Neural cell (in vitro differentiated cells): ENCODE measurements around the gene ZNF536. TPM values are rescaled to one million over a fixed set of nuclear protein-coding genes. Genes with fewer than 3 reads are reported as not detected.

ENCODE experiments used
- H2AFZ ChIP-seq: fragments of 200-600, 300-800 bp; sonication (generic), shearing (Covaris generic); 2 replicates; pipeline ENCODE4 v1.6.0; 2014; ENCODE audit warnings: low read depth, mild to moderate bottlenecking, antibody characterized with exemption, low read length, moderate library complexity
- H3F3A ChIP-seq: fragments of 200-600 bp; shearing (Covaris generic); 2 replicates; pipeline ENCODE4 v1.6.1; 2016; ENCODE audit warnings: mild to moderate bottlenecking, moderate library complexity, mixed read lengths, antibody characterized with exemption, low read length; ENCODE audit not compliant: insufficient read depth, poor library complexity, severe bottlenecking
- H3K27ac ChIP-seq: fragments of 200-600, 300-800 bp; sonication (generic), shearing (Covaris generic); 2 replicates; pipeline ENCODE4 v1.5.1; 2014; ENCODE audit warnings: mild to moderate bottlenecking, low read length, moderate library complexity
- H3K27me3 ChIP-seq: fragments of 300-800, 200-600 bp; sonication (generic), shearing (Covaris generic); 2 replicates; pipeline ENCODE4 v1.6.0; 2014; ENCODE audit warnings: mild to moderate bottlenecking, low read depth, low read length, moderate library complexity; ENCODE audit not compliant: insufficient read depth
- H3K36me3 ChIP-seq: fragments of 300-800, 200-600 bp; sonication (generic), shearing (Covaris generic); 2 replicates; pipeline ENCODE4 v1.5.1; 2014; ENCODE audit warnings: mild to moderate bottlenecking, antibody characterized with exemption, low read length, moderate library complexity; ENCODE audit not compliant: insufficient read depth
- H3K4me2 ChIP-seq: fragments of 300-800, 200-600 bp; sonication (generic), shearing (Covaris generic); 2 replicates; pipeline ENCODE4 v1.6.0; 2014; ENCODE audit warnings: mild to moderate bottlenecking, low read length
- H3K4me3 ChIP-seq: fragments of 300-800, 200-600 bp; sonication (generic), shearing (Covaris generic); 2 replicates; pipeline ENCODE4 v1.5.1; 2014; ENCODE audit warnings: mild to moderate bottlenecking, low read length, moderate library complexity
- H3K79me2 ChIP-seq: fragments of 200-600 bp; shearing (Covaris generic); replicated peaks from 2 replicates; pipeline ENCODE4 v1.6.0; 2014; ENCODE audit warnings: mild to moderate bottlenecking, low read length, moderate library complexity; ENCODE audit not compliant: insufficient read depth
- H3K9ac ChIP-seq: fragments of 300-800, 200-600 bp; sonication (generic), shearing (Covaris generic); 2 replicates; pipeline ENCODE4 v1.6.1; 2016; ENCODE audit warnings: mild to moderate bottlenecking, low read length, mixed read lengths
- H3K9me2 ChIP-seq: fragments of 200-600 bp; shearing (Covaris generic); 2 replicates; pipeline ENCODE4 v1.6.1; 2016; ENCODE audit warnings: mild to moderate bottlenecking, low read length, mixed read lengths; ENCODE audit not compliant: insufficient read depth
- H3K9me3 ChIP-seq: fragments of 200-600, 300-800 bp; sonication (generic), shearing (Covaris generic); 2 replicates; pipeline ENCODE4 v1.6.1; 2016; ENCODE audit warnings: mild to moderate bottlenecking, mixed run types, low read length, moderate library complexity, mixed read lengths
- H4K20me1 ChIP-seq: fragments of 200-600 bp; shearing (Covaris generic); 2 replicates; pipeline ENCODE4 v1.6.1; 2016; ENCODE audit warnings: mild to moderate bottlenecking, mixed run types; ENCODE audit not compliant: insufficient read depth
- EP300 ChIP-seq: fragments of 450-650 bp; conservative IDR thresholded peaks from 2 replicates; pipeline ENCODE4 v1.6.1; 2014; ENCODE audit warnings: antibody characterized with exemption, mild to moderate bottlenecking, moderate library complexity; ENCODE audit not compliant: poor library complexity, severe bottlenecking
- EZH2 ChIP-seq: fragments of 200-600, 300-800 bp; shearing (Covaris generic), sonication (generic); IDR thresholded peaks from 2 replicates; pipeline ENCODE4 v1.6.1; 2014; ENCODE audit warnings: antibody characterized with exemption, low read length, borderline replicate concordance, mild to moderate bottlenecking; ENCODE audit not compliant: insufficient read depth, poor library complexity, severe bottlenecking
- MXI1 ChIP-seq: fragments of 450-650 bp; conservative IDR thresholded peaks from 2 replicates; pipeline ENCODE4 v1.6.1; 2014; ENCODE audit warnings: antibody characterized with exemption, mild to moderate bottlenecking; ENCODE audit not compliant: poor library complexity, severe bottlenecking
- POLR2AphosphoS5 ChIP-seq: IDR thresholded peaks from 2 replicates; pipeline ENCODE4 v1.6.1; 2012
- RAD21 ChIP-seq: fragments of 450-650 bp; conservative IDR thresholded peaks from 2 replicates; pipeline ENCODE4 v1.6.1; 2014; ENCODE audit warnings: antibody characterized with exemption, mild to moderate bottlenecking, moderate library complexity
- SMC3 ChIP-seq: fragments of 450-650 bp; conservative IDR thresholded peaks from 2 replicates; pipeline ENCODE4 v1.6.1; 2014; ENCODE audit warnings: antibody characterized with exemption, mild to moderate bottlenecking, moderate library complexity; ENCODE audit not compliant: poor library complexity
- TAF1 ChIP-seq: IDR thresholded peaks from 2 replicates; pipeline ENCODE4 v1.6.1; 2012; ENCODE audit warnings: low read depth
- polyA plus RNA-seq: library from polyadenylated mRNA; depleted of rRNA; stranded (reverse); fragments of >200 nt; gene quantifications from 2 replicates; pipeline ENCODE4 v1.2.3, GENCODE V29; 2014
- TF ChIP-seq, protein P1 (sequence below): IDR thresholded peaks from 2 replicates; pipeline ENCODE4 v1.6.1; 2012; ENCODE audit warnings: borderline replicate concordance
- TF ChIP-seq, protein P2 (sequence below): fragments of 450-650 bp; IDR thresholded peaks from 2 replicates; pipeline ENCODE4 v1.5.1; 2014; ENCODE audit warnings: antibody characterized with exemption, mild to moderate bottlenecking, moderate library complexity; ENCODE audit not compliant: poor library complexity, severe bottlenecking

ZNF536 gene
- polyA plus RNA-seq, 1 donor from 2014 or later, result 13.9 TPM

DNA sequence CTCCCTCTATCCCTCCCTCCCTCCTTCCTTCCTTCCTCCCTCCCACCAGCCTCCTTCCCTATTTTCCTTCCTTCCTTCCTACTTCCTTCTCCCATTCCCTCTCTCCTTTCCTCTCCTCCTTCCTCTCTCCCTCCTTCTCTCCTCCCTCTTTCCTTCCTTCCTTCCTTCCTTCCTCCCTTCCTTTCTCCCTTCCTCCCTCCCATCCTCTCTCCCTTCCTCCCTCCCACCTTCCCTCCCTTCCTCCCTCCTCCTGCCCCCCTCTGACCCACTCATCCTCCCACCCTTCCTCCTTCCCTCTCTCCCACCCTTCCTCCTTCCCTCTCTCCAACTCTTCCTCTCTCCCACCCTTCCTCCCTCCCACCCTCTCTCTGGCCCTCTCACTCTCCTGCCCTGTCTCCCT, 132.1 kb downstream of the ZNF536 start:
- H3F3A ChIP-seq, result no peaks in the 10 kb centered on the region

DNA sequence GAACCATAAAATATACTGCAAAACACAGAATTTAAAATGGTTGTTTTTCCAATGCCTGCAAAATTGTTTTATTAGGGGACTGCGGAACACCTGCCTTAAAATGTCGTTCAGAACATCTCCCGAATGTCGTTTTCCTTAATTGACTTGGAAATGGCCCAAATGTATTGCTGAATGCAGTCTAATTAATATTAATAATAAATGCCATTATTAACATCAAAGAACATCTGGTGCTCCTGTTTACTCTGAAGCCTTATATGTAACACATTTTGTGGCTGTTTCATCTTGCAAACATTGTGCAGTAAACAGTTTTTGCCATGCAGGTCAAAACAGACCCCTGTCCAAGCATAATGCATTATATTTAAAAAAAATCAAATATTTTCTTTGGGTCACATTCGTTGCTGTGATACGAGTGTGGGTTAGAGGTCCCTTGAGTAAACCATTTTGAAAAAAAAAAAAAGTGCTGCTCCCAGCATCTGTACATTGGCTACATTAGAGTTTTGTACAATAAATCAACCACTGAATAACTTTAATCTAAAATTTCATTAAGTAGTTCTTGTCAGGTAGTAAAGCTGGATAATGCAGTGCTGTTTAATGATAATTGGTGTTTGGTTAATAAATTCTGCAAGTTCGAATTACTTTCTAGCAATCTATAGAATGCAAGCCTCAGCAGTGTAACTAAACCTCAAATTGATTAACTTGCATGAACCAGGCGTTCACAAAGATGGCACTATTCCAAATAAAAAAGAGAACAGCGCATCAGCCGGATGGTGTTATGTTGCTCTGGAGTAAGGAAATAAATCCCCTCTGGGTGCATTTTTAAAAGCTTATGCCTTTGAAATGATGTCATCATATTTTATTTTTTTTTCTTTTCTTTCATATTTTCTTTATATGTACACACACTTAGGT, 140.2 kb downstream of the ZNF536 start:
- Histone ChIP-seq H3K9me3 (no peaks in the 10 kb centered on the region), H3K27ac (no peak overlapping the region), H4K20me1 (no peaks in the 10 kb centered on the region), H3K27me3 (no peaks in the 10 kb centered on the region), H3K4me3 (no peak overlapping the region), H3K9me2 (no peaks in the 10 kb centered on the region), H3K4me2 (no peak overlapping the region), H3K36me3 (no peaks in the 10 kb centered on the region), H3K79me2 (no peaks in the 10 kb centered on the region), H3K9ac (no peak overlapping the region), H2AFZ (no peak overlapping the region), H3F3A (no peaks in the 10 kb centered on the region)
- TF ChIP-seq, protein P1, sequence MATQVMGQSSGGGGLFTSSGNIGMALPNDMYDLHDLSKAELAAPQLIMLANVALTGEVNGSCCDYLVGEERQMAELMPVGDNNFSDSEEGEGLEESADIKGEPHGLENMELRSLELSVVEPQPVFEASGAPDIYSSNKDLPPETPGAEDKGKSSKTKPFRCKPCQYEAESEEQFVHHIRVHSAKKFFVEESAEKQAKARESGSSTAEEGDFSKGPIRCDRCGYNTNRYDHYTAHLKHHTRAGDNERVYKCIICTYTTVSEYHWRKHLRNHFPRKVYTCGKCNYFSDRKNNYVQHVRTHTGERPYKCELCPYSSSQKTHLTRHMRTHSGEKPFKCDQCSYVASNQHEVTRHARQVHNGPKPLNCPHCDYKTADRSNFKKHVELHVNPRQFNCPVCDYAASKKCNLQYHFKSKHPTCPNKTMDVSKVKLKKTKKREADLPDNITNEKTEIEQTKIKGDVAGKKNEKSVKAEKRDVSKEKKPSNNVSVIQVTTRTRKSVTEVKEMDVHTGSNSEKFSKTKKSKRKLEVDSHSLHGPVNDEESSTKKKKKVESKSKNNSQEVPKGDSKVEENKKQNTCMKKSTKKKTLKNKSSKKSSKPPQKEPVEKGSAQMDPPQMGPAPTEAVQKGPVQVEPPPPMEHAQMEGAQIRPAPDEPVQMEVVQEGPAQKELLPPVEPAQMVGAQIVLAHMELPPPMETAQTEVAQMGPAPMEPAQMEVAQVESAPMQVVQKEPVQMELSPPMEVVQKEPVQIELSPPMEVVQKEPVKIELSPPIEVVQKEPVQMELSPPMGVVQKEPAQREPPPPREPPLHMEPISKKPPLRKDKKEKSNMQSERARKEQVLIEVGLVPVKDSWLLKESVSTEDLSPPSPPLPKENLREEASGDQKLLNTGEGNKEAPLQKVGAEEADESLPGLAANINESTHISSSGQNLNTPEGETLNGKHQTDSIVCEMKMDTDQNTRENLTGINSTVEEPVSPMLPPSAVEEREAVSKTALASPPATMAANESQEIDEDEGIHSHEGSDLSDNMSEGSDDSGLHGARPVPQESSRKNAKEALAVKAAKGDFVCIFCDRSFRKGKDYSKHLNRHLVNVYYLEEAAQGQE, result no peak
- TF ChIP-seq TAF1 (no peak), RAD21 (no peak), POLR2AphosphoS5 (no peak), SMC3 (no peak), MXI1 (no peak), EZH2 (no peak), EP300 (no peak)
- TF ChIP-seq, protein P2, sequence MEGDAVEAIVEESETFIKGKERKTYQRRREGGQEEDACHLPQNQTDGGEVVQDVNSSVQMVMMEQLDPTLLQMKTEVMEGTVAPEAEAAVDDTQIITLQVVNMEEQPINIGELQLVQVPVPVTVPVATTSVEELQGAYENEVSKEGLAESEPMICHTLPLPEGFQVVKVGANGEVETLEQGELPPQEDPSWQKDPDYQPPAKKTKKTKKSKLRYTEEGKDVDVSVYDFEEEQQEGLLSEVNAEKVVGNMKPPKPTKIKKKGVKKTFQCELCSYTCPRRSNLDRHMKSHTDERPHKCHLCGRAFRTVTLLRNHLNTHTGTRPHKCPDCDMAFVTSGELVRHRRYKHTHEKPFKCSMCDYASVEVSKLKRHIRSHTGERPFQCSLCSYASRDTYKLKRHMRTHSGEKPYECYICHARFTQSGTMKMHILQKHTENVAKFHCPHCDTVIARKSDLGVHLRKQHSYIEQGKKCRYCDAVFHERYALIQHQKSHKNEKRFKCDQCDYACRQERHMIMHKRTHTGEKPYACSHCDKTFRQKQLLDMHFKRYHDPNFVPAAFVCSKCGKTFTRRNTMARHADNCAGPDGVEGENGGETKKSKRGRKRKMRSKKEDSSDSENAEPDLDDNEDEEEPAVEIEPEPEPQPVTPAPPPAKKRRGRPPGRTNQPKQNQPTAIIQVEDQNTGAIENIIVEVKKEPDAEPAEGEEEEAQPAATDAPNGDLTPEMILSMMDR, result no peak

More for the DNA sequence above, 132.1 kb downstream of the ZNF536 start:
- Histone ChIP-seq H3K36me3 (no peaks in the 10 kb centered on the region), H3K79me2 (no peaks in the 10 kb centered on the region), H3K9ac (no peak overlapping the region), H4K20me1 (no peaks in the 10 kb centered on the region), H3K9me2 (no peaks in the 10 kb centered on the region), H3K4me2 (no peak overlapping the region), H3K4me3 (no peak overlapping the region), H3K27me3 (no peaks in the 10 kb centered on the region), H3K27ac (no peak overlapping the region), H3K9me3 (no peaks in the 10 kb centered on the region), H2AFZ (no peak overlapping the region)
- TF ChIP-seq MXI1, result no peak
- TF ChIP-seq, protein P1, result no peak
